H1 (cell line): Measurements from ENCODE around the gene MAGI2. TPM values are rescaled to one million over a fixed set of nuclear protein-coding genes. Genes with fewer than 3 reads are reported as not detected.

Experiments
- CTCF ChIA-PET: fragments of 300-600 bp; sonication (Branson Sonifier 250); formaldehyde crosslinking; loops from one replicate; lab custom pipeline; 2021; ENCODE audit not compliant: partially characterized antibody; lab: Charles Lee
- POLR2A ChIA-PET: fragments of 300-600 bp; sonication (Branson Sonifier 250); formaldehyde crosslinking; loops from one replicate; lab custom pipeline; 2021; ENCODE audit warnings: inconsistent platforms; ENCODE audit not compliant: partially characterized antibody; lab: Charles Lee
- DNase-seq, 2 experiments: peaks; one replicate each; pipeline versions ENCODE4 v3.0.0 to v3.0.0-alpha.2; 2010 to 2022; ENCODE audit warnings: low spot score in 2 of 2, low read depth in 1 of 2, mixed read lengths in 1 of 2
- FAIRE-seq: peaks from 2 replicates; lab custom pipeline; 2011; peaks lifted over from hg19 to GRCh38; lab: Jason Lieb, UNC
- H2AFZ ChIP-seq: 2 replicates; pipeline ENCODE4 v1.8.1; 2012; ENCODE audit warnings: low read length, inconsistent platforms
- H2AK5ac ChIP-seq: 2 replicates; pipeline ENCODE4 v1.6.1; 2013; ENCODE audit warnings: low read depth, low read length
- H2BK120ac ChIP-seq: replicated peaks from 2 replicates; pipeline ENCODE3; 2013; ENCODE audit warnings: low read depth, low read length, inconsistent platforms
- H2BK12ac ChIP-seq: 2 replicates; pipeline ENCODE4 v1.6.1; 2013; ENCODE audit warnings: low read depth, low read length
- H2BK15ac ChIP-seq: 2 replicates; pipeline ENCODE4 v1.6.1; 2013; ENCODE audit warnings: low read length
- H2BK20ac ChIP-seq: 2 replicates; pipeline ENCODE4 v1.6.1; 2013; ENCODE audit warnings: low read length
- H2BK5ac ChIP-seq: 2 replicates; pipeline ENCODE4 v1.6.1; 2013; ENCODE audit warnings: low read depth, low read length
- H3K14ac ChIP-seq: 2 replicates; pipeline ENCODE4 v1.6.1; 2013; ENCODE audit warnings: inconsistent platforms; ENCODE audit not compliant: insufficient read length
- H3K18ac ChIP-seq: 2 replicates; pipeline ENCODE4 v1.6.1; 2013; ENCODE audit warnings: low read length; ENCODE audit errors: extremely low read depth
- H3K23ac ChIP-seq: 2 replicates; pipeline ENCODE4 v1.6.1; 2013; ENCODE audit warnings: inconsistent platforms; ENCODE audit not compliant: insufficient read length
- H3K23me2 ChIP-seq: 2 replicates; pipeline ENCODE4 v1.6.1; 2013; ENCODE audit warnings: low read depth, low read length
- H3K27ac ChIP-seq: 2 replicates; pipeline ENCODE4 v1.6.1; 2011; ENCODE audit warnings: low read depth, low read length, inconsistent platforms
- H3K27me3 ChIP-seq, 4 experiments: replicated peaks in 1 of 4; 1 replicate in 1 of 4; 2 replicates in 3 of 4; pipeline versions ENCODE4 v1.6.1 to v1.8.1; 2011 to 2013; ENCODE audit warnings: low read length in 3 of 4, mild to moderate bottlenecking in 3 of 4, inconsistent platforms in 2 of 4, mixed read lengths in 2 of 4, moderate library complexity in 1 of 4; ENCODE audit not compliant: control insufficient read depth in 3 of 4, insufficient read depth in 3 of 4; ENCODE audit errors: extremely low read depth in 1 of 4
- H3K36me3 ChIP-seq, 4 experiments: 2 replicates each; pipeline versions ENCODE4 v1.6.1 to v1.8.1; 2011 to 2013; ENCODE audit warnings: mild to moderate bottlenecking in 4 of 4, low read length in 3 of 4, moderate library complexity in 2 of 4, control low read depth in 1 of 4, inconsistent platforms in 1 of 4; ENCODE audit not compliant: insufficient read depth in 4 of 4, control insufficient read depth in 2 of 4
- H3K4ac ChIP-seq: replicated peaks from 2 replicates; pipeline ENCODE3; 2013; ENCODE audit warnings: low read length, low read depth, mixed read lengths, inconsistent platforms; ENCODE audit not compliant: insufficient read length
- H3K4me1 ChIP-seq, 4 experiments: replicated peaks in 1 of 4; 1 replicate in 1 of 4; 2 replicates in 3 of 4; pipeline versions ENCODE4 v1.6.1 to v1.8.1; 2011 to 2013; ENCODE audit warnings: low read length in 3 of 4, inconsistent platforms in 2 of 4, mixed read lengths in 1 of 4; ENCODE audit not compliant: insufficient read depth in 4 of 4, control insufficient read depth in 3 of 4
- H3K4me2 ChIP-seq, 2 experiments: 2 replicates each; pipeline versions ENCODE4 v1.6.1 to v1.8.1; 2011 to 2013; ENCODE audit warnings: low read depth in 2 of 2, low read length in 2 of 2, control low read depth in 1 of 2, inconsistent platforms in 1 of 2, mild to moderate bottlenecking in 1 of 2; ENCODE audit not compliant: insufficient read depth in 1 of 2
- H3K4me3 ChIP-seq, 4 experiments: fragments of 200-600, 300-600 bp in 1 of 4; sonication (generic), shearing (Covaris generic), sonication (Bioruptor Twin) in 1 of 4; 2 replicates each; pipeline versions ENCODE4 v1.5.1 to v1.8.1; 2011 to 2016; ENCODE audit warnings: low read length in 4 of 4, low read depth in 3 of 4, control low read depth in 2 of 4, inconsistent platforms in 2 of 4, mild to moderate bottlenecking in 2 of 4, mixed read lengths in 1 of 4, moderate library complexity in 1 of 4; ENCODE audit not compliant: insufficient read depth in 2 of 4; ENCODE audit errors: extremely low read depth in 1 of 4
- H3K56ac ChIP-seq: replicated peaks from 2 replicates; pipeline ENCODE3; 2013; ENCODE audit warnings: low read depth, mild to moderate bottlenecking, mixed read lengths, low read length, inconsistent platforms; ENCODE audit not compliant: insufficient read length
- H3K79me1 ChIP-seq: 2 replicates; pipeline ENCODE4 v1.6.1; 2013; ENCODE audit warnings: low read depth, low read length, control low read depth
- H3K79me2 ChIP-seq, 2 experiments: 2 replicates each; pipeline versions ENCODE4 v1.6.1 to v1.8.1; 2012 to 2013; ENCODE audit warnings: low read length in 2 of 2, mild to moderate bottlenecking in 2 of 2, inconsistent platforms in 1 of 2; ENCODE audit not compliant: insufficient read depth in 2 of 2, control insufficient read depth in 1 of 2
- H3K9ac ChIP-seq, 4 experiments: replicated peaks in 1 of 4; 1 replicate in 1 of 4; 2 replicates in 3 of 4; pipeline versions ENCODE4 v1.6.1 to v1.8.1; 2011 to 2013; ENCODE audit warnings: low read depth in 3 of 4, low read length in 3 of 4, control low read depth in 2 of 4, mild to moderate bottlenecking in 2 of 4, moderate library complexity in 2 of 4, inconsistent platforms in 1 of 4; ENCODE audit errors: extremely low read depth in 1 of 4
- H3K9me3 ChIP-seq, 2 experiments: 2 replicates each; pipeline versions ENCODE4 v1.6.1 to v1.8.1; 2012 to 2013; ENCODE audit warnings: mild to moderate bottlenecking in 2 of 2, moderate library complexity in 2 of 2, control low read depth in 1 of 2, inconsistent platforms in 1 of 2, low read depth in 1 of 2, low read length in 1 of 2, mixed read lengths in 1 of 2; ENCODE audit not compliant: insufficient read depth in 2 of 2
- H4K20me1 ChIP-seq, 2 experiments: replicated peaks in 1 of 2; 2 replicates each; pipeline versions ENCODE3 to v1.8.1; 2011 to 2013; ENCODE audit warnings: inconsistent platforms in 2 of 2, low read length in 2 of 2, mild to moderate bottlenecking in 1 of 2; ENCODE audit not compliant: insufficient read depth in 2 of 2, control insufficient read depth in 1 of 2
- H4K5ac ChIP-seq: 2 replicates; pipeline ENCODE4 v1.6.1; 2013; ENCODE audit warnings: low read length, low read depth, mixed read lengths, inconsistent platforms; ENCODE audit not compliant: insufficient read length
- H4K8ac ChIP-seq: 2 replicates; pipeline ENCODE4 v1.8.0; 2013; ENCODE audit warnings: mild to moderate bottlenecking, moderate library complexity, low read length, inconsistent platforms; ENCODE audit not compliant: insufficient read depth; ENCODE audit errors: extremely low read depth
- H4K91ac ChIP-seq: replicated peaks from 2 replicates; pipeline ENCODE3; 2013; ENCODE audit warnings: low read length, mixed read lengths, inconsistent platforms; ENCODE audit not compliant: insufficient read length
- ASH2L ChIP-seq: fragments of 200-600, 300-600 bp; sonication (generic); IDR thresholded peaks from one replicate; pipeline ENCODE4 v1.7.1; 2017; ENCODE audit warnings: low read length
- CBX5 ChIP-seq: fragments of 300-800, 300-1000 bp; sonication (generic); IDR thresholded peaks from 2 replicates; pipeline ENCODE4 v1.7.1; 2016; ENCODE audit warnings: antibody characterized with exemption, low read length, low read depth
- CEBPB ChIP-seq: IDR thresholded peaks from 2 replicates; pipeline ENCODE4 v1.6.1; 2012; ENCODE audit warnings: low read depth, low read length
- HDAC6 ChIP-seq: IDR thresholded peaks from one replicate; pipeline ENCODE4 v1.7.1; 2012; ENCODE audit warnings: low read depth, mild to moderate bottlenecking, inconsistent platforms, low read length, moderate library complexity
- NANOG ChIP-seq: IDR thresholded peaks from 2 replicates; pipeline ENCODE4 v1.6.1; 2011; ENCODE audit warnings: low read length, low read depth, mild to moderate bottlenecking, inconsistent platforms; ENCODE audit not compliant: insufficient read depth, poor library complexity, severe bottlenecking
- NRF1 ChIP-seq: IDR thresholded peaks from 2 replicates; pipeline ENCODE4 v1.6.1; 2011; ENCODE audit warnings: mild to moderate bottlenecking, low read depth, low read length, improper control_type of control experiment
- RBBP5 ChIP-seq: IDR thresholded peaks from 2 replicates; pipeline ENCODE4 v1.7.1; 2012; ENCODE audit warnings: low read depth, mild to moderate bottlenecking, inconsistent platforms, low read length, moderate library complexity, borderline replicate concordance
- SUZ12 ChIP-seq: fragments of 200-600 bp; sonication (generic); IDR thresholded peaks from 2 replicates; pipeline ENCODE4 v1.6.1; 2012; ENCODE audit warnings: mild to moderate bottlenecking, inconsistent platforms, low read length, moderate library complexity, mixed read lengths
- TAF7 ChIP-seq: optimal IDR thresholded peaks from 2 replicates; pipeline ENCODE3; 2011; ENCODE audit warnings: low read depth, mild to moderate bottlenecking, inconsistent platforms, low read length, moderate library complexity, borderline replicate concordance
- polyA plus RNA-seq, 7 experiments: library from polyadenylated mRNA; depleted of rRNA in 3 of 7; stranded (reverse) in 5 of 7; unstranded in 2 of 7; fragments of >200 nt in 5 of 7; fragments of 200-250 nt in 2 of 7; gene quantifications; 1 replicate in 5 of 7; 2 replicates in 1 of 7; 4 replicates in 1 of 7; pipeline versions ENCODE4 v1.2.1 to v1.2.3, GENCODE V29; 2011 to 2013; ENCODE audit warnings: missing spikeins in 2 of 7, mixed read lengths in 2 of 7
- total RNA-seq: library from RNA; stranded (reverse); fragmentation: NEBNext Ultra II Directional; extraction: Animal tissue kit (Norgen Biotek cat#: 25700); gene quantifications from 2 replicates; pipeline ENCODE4 v1.2.1, GENCODE V29; 2021

The MAGI2 gene
- total and polyA plus RNA-seq, 2 of the 8 experiments (the other 6 are each of a cell fraction or from before 2014, with no cell fraction given), result 6.0 to 27.3 TPM

DNA sequence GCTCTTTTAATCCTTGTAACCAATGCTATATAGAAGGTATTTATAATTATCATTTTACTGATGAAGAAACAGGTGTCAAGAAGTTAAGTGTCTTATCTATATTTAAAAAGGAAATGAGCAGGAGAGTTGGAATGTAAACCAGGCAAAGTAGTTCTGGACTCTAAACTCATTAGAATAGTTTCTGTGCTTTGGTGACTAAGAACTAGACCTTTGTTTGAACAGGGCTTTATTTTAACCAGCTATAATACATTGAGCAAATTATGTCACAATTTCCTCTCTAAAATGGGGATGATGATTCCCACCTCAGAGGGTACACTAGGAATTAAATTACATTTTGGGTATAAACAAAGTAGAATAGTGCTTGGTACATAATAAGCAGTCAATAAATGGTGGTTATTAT is 236.0 kb downstream of the MAGI2 start:
- Histone ChIP-seq H3K56ac (no peak overlapping the region), H3K79me1 (no peaks in the 10 kb centered on the region), H3K4ac (no peak overlapping the region), H3K9me3 (no peaks in the 10 kb centered on the region), H2AFZ (no peak overlapping the region), H2BK5ac (no peak overlapping the region), H2BK12ac (no peak overlapping the region), H3K14ac (no peak overlapping the region), H4K91ac (no peak overlapping the region), H3K27me3 (no peaks in the 10 kb centered on the region), H3K27ac (no peak overlapping the region), H3K36me3 (no peaks in the 10 kb centered on the region), H3K18ac (no peak overlapping the region), H3K79me2 (no peaks in the 10 kb centered on the region), H3K23ac (no peak overlapping the region), H4K5ac (no peak overlapping the region), H4K8ac (no peak overlapping the region), H3K9ac (no peak overlapping the region), H3K23me2 (no peaks in the 10 kb centered on the region), H3K4me2 (no peak overlapping the region), H2BK120ac (no peak overlapping the region), H4K20me1 (no peaks in the 10 kb centered on the region), H2BK15ac (no peak overlapping the region), H3K4me3 (no peak overlapping the region), H3K4me1 (peaks cover 0 to 6% (median 0%) of the 10 kb centered on the region in 4 experiments; a peak in 2 of 7 replicates), H2AK5ac (no peak overlapping the region), H2BK20ac (no peak overlapping the region)
- DNase-seq (no peak), FAIRE-seq (no peak)
- ChIA-PET POLR2A (no interaction called here), CTCF (interaction anchor here (1.4 kb wide), 1 partner anchor 154 kb away, joined by 4 read pairs; no protein-coding TSS in a partner anchor)
- TF ChIP-seq CEBPB, result no peak
- TF ChIP-seq ASH2L, result no peak
- TF ChIP-seq NRF1, result no peak
- TF ChIP-seq NANOG, result no peak
- TF ChIP-seq CBX5, result no peak
- no peak for TF ChIP-seq RBBP5
- TF ChIP-seq HDAC6, result no peak
- TF ChIP-seq SUZ12, result no peak
- no peak for TF ChIP-seq TAF7
